HG03378 (cell line): ENCODE data around the gene HMCN2.

Source experiments
- ATAC-seq: cut with Tn5 transposase; IDR thresholded peaks from one replicate; pipeline ENCODE4 v1.9.1; 2021; ENCODE audit warnings: mild to moderate bottlenecking, moderate library complexity; ENCODE audit not compliant: unreplicated experiment

Gene HMCN2

GRCh38 chr9:130341839-130342713 is 76.5 kb downstream of the HMCN2 start:
- no peak for ATAC-seq

GRCh38 chr9:130342714-130343085 is 77.1 kb downstream of the HMCN2 start:
- ATAC-seq, result no peak

GRCh38 chr9:130343445-130343918 is 77.9 kb downstream of the HMCN2 start:
- no peak for ATAC-seq

DNA sequence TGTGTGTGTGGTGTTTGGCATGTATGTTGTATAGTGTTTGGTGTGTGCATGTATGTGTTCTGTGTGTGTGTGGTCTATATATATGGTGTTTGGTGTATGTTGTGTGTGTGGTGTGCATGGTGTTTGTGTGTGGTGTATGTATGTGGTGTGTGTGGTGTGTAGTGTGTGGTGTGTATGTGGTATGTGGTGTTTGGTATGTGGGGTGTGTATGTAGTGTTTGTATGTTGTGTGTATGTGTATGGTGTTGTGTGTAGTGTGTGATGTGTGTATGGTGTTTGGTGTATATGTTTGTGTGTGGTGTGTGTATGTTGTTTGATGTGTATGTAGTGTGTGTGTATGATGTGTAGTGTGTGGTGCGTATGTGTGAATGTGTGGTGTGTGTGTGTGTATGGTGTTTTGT is 78.8 kb downstream of the HMCN2 start:
- no peak for ATAC-seq

GRCh38 chr9:130345009-130345896 is 79.7 kb downstream of the HMCN2 start:
- no peak for ATAC-seq

GRCh38 chr9:130345897-130346385 is 80.4 kb downstream of the HMCN2 start:
- ATAC-seq, result no peak

GRCh38 chr9:130346431-130346830 is 80.9 kb downstream of the HMCN2 start:
- no peak for ATAC-seq

GRCh38 chr9:130347036-130347435 is 81.5 kb downstream of the HMCN2 start:
- no peak for ATAC-seq

DNA sequence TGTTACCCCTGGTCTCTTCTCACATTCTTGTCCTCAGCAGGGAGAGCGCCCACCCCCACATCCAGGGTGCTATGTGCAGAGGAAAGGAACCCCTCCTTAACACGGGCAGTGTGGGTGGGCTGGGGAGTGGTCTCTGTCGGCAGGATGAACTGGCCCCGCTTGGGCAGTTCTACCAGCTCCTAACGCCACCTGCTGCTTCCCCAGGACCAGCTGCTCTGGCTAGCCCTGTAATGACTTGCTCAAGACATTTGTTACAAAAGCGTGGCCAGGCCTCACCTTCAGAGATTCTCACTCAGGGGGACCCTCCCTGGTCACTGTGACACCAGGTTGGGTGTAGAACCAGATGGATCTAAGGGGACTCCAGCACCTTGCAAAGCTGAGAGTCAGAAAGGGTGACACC is 82.4 kb downstream of the HMCN2 start:
- no peak for ATAC-seq

DNA sequence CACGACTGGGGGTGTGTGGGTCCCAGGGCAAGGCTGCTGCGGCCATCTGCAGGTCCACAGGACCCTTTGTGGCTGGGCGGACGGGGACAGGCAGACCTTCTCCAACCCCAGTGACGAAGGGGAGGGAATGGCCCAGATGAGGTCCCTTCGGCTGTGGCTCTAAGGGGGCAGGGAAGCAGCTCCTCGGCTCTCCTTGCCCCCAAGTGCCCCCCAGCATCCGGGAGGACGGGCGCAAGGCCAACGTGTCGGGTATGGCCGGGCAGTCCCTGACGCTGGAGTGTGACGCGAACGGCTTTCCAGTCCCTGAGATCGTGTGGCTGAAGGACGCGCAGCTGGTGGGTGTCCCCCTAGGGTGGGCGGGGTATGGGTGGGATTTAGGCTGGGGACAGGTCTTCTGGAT is 82.8 kb downstream of the HMCN2 start:
- ATAC-seq, result no peak

DNA sequence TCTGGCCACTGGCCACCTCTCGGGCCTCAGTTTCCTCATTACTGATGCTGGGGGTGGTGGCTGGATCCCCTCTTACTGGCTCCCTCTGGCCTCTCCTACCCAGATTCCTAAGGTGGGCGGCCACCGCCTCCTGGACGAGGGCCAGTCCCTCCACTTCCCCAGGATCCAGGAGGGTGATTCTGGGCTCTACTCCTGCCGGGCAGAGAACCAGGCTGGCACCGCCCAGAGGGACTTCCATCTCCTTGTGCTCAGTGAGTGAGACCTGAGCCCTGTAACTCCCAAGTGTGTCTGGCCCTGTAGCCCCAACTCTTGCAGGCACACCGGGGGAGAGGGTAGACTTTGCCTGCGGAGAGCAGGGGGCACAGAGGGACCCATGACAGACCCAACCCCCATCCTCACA is 83.3 kb downstream of the HMCN2 start:
- no peak for ATAC-seq

- ATAC-seq, result no peak
Measured at GRCh38 chr9:130349398-130349797, 83.8 kb downstream of the HMCN2 start.

- no peak for ATAC-seq
Measured at GRCh38 chr9:130351343-130351742, 85.8 kb downstream of the HMCN2 start.

GRCh38 chr9:130352081-130352480 is 86.5 kb downstream of the HMCN2 start:
- ATAC-seq, result no peak

- ATAC-seq, result no peak
Measured at GRCh38 chr9:130352586-130353285, 87.2 kb downstream of the HMCN2 start.

DNA sequence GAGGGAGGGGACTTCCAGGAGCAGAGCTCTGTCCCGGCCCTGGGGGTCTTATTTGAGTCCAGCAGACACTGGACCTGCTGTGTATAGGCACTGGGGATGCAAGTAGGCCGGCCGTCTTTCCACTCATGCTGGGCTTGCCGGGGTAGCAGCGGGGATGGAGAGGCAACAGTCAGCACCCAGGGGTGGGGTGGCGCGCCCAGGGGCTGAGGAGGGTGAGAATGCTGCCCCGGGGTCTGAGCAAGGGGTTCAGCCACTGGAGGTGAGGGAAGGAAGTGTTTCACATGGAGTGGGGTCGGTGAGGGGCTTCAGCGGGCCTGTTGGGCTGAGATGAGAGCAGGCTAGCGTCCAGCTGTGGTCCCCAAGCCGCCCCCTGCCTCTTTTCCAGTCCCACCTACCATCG is 88.8 kb downstream of the HMCN2 start:
- ATAC-seq, result no peak

GRCh38 chr9:130354806-130355205 is 89.2 kb downstream of the HMCN2 start:
- ATAC-seq, result no peak

- ATAC-seq, result no peak
Measured at GRCh38 chr9:130356033-130356432, 90.5 kb downstream of the HMCN2 start.

- ATAC-seq, result no peak
Measured at GRCh38 chr9:130356877-130357584, 91.5 kb downstream of the HMCN2 start.

- no peak for ATAC-seq
Measured at GRCh38 chr9:130358928-130359327, 93.4 kb downstream of the HMCN2 start.
